Ovary (tissue), 3 donors: ENCODE results near the gene KRT4.

Experiments used
- CTCF ChIP-seq, 3 donors: fragments of 450-650 bp in 2 of 3; fragments of 200-600 bp in 1 of 3; IDR thresholded peaks; one replicate each; pipeline versions ENCODE4 v1.5.1 to v1.8.0; 2016 to 2022; ENCODE audit warnings: antibody characterized with exemption in 3 of 3, mild to moderate bottlenecking in 1 of 3
- EP300 ChIP-seq: sonication (generic); formaldehyde crosslinking; IDR thresholded peaks from one replicate; pipeline ENCODE4 v1.6.1; 2017; ENCODE audit warnings: antibody characterized with exemption
- POLR2A ChIP-seq: fragments of 450-650 bp; IDR thresholded peaks from one replicate; pipeline ENCODE4 v1.6.1; 2017; ENCODE audit warnings: antibody characterized with exemption, mild to moderate bottlenecking, moderate library complexity
- donor health status: DM: no; HTN: no; CAD: no.

GRCh38 chr12:52789637-52790426 lies 24.1 kb downstream of the KRT4 start:
- TF ChIP-seq CTCF (IDR thresholded peaks at IDR 0.05) = no peak
- TF ChIP-seq POLR2A = no peak
- no peak for TF ChIP-seq EP300
